ENCODE measurements around the gene GMPR2. TPM values are rescaled to one million over a fixed set of nuclear protein-coding genes. Genes with fewer than 3 reads are reported as not detected.

GMPR2 gene
- total RNA-seq (10 to 100 TPM; 30.0 to 42.2 TPM), polyA plus RNA-seq (ENCODE audit: insufficient read depth, low read depth, low replicate concordance) (49.9 TPM)
- long read RNA-seq, donor 1, transcript GMPR2-203 (10 exons, 1,652 nt) = minor isoform, 11 of 142 reads
- long read RNA-seq, donor 1, transcript GMPR2-207 (2 exons, 469 nt) = major isoform, 32 of 142 reads
- long read RNA-seq, donor 1, partial matches to known transcripts = 95 of 142 reads
- long read RNA-seq, donor 1, other reads (novel, unspliced or antisense) = 0 of 142 reads
- long read RNA-seq, donor 2, partial matches to known transcripts = 0 of 23 reads
- long read RNA-seq, donor 2, other reads (novel, unspliced or antisense) = 11 of 23 reads

DNA sequence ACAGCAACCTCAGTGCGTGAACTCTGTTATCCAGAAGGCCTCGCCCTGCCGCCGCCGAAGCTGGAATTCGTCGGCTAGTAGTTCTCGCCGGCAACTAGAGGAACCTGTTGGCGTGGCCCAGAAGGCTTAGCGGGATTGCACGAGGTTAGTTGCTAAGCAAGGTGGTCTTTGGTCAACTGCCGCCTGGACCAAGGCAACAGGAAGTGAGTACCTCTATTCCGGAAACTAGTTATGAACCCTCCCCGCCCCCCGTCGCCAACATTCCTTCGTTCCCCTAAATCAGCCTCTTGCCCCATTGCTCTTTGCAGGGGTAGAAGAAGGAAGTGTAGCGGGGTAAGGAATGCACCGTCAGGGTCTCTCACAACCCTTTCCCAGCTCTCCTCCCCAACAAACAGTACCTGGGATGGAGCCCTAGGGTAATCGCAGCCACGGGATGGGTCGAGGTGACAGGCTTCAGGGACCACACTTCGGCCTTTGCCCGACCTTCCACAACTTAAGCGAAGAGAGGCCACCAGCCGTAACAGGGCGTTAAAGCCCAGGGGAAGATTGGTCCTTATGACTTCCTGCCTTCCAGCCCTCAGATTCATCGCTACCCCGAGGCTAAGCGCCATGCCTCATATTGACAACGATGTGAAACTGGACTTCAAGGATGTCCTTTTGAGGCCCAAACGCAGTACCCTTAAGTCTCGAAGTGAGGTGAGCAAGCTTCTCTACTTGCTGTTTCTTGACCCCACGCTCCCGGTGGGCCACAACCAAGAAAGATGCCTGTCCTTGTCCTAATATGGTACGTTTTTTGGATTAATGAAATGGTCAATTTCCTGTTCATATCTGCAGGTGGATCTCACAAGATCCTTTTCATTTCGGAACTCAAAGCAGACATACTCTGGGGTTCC lies at the start of gene GMPR2:
Gene GMPR2 (plus strand): TSS at position 285 of the 893 bp plus-strand sequence. CDS start 325 bp downstream, at position 610.
- no peaks in the 10 kb centered on the region for H3K9me3 ChIP-seq
- intact Hi-C loops (cut with DNase I; ENCODE audit: low total_unique reads) = no loop called here
- no peaks in the 10 kb centered on the region for H3K27me3 ChIP-seq
- no peaks in the 10 kb centered on the region for H3K36me3 ChIP-seq (ENCODE audit: low read depth, missing control alignments)
- 2 to 3% methylated on average over 37 to 38 of the region's 38 CpGs for WGBS, 2 donors
- no peak for DNase-seq
- no peak for TF ChIP-seq POLR2A (IDR thresholded peaks at IDR 0.05)
- TF ChIP-seq, protein P1, sequence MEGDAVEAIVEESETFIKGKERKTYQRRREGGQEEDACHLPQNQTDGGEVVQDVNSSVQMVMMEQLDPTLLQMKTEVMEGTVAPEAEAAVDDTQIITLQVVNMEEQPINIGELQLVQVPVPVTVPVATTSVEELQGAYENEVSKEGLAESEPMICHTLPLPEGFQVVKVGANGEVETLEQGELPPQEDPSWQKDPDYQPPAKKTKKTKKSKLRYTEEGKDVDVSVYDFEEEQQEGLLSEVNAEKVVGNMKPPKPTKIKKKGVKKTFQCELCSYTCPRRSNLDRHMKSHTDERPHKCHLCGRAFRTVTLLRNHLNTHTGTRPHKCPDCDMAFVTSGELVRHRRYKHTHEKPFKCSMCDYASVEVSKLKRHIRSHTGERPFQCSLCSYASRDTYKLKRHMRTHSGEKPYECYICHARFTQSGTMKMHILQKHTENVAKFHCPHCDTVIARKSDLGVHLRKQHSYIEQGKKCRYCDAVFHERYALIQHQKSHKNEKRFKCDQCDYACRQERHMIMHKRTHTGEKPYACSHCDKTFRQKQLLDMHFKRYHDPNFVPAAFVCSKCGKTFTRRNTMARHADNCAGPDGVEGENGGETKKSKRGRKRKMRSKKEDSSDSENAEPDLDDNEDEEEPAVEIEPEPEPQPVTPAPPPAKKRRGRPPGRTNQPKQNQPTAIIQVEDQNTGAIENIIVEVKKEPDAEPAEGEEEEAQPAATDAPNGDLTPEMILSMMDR (IDR thresholded peaks at IDR 0.05) = no peak
- H3K4me1 ChIP-seq = peaks cover 19% of the 10 kb centered on the region
- H3K4me3 ChIP-seq = peak within 1 kb of the TSS; percentile 75 to 91
- peak within 1 kb of the TSS; percentile 72 to 82 for H3K27ac ChIP-seq

DNA sequence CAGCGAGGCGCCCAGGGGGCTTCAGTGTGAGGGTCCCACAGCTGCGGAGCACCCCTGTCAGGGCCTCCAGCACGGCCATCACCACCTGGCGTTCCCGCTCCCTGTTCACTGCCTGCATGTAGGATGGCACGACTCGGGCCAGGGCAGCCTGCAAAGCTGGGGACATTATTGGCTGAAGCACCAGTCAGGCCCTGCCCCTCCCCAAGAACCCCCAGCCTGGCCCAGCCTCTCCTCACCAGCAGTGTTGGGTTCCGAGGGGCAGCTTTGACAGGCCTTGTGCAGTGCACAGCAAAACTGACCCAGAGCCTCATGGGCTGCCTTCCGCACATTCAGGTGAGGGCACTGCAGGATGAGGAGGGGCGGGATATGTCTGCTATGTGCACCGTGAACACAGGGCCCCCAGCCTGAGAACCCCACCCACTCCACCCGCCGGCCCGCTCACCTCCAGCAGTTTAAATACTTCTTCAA lies 49.7 kb upstream of the GMPR2 start:
- intact Hi-C loops (cut with DNase I; ENCODE audit: low total_unique reads) = no loop called here
- peaks cover 7% of the 10 kb centered on the region for H3K4me1 ChIP-seq
- no peaks in the 10 kb centered on the region for H3K36me3 ChIP-seq (ENCODE audit: low read depth, missing control alignments)
- WGBS, 2 donors = 92 to 100% methylated on average over 4 to 15 of the region's 15 CpGs
- H3K9me3 ChIP-seq = no peaks in the 10 kb centered on the region
- no peaks in the 10 kb centered on the region for H3K27me3 ChIP-seq
- no peak overlapping the region for H3K27ac ChIP-seq
- TF ChIP-seq, protein P1 (IDR thresholded peaks at IDR 0.05) = no peak
- TF ChIP-seq POLR2A (IDR thresholded peaks at IDR 0.05) = no peak
- no peak overlapping the region for H3K4me3 ChIP-seq
- no peak for DNase-seq

DNA sequence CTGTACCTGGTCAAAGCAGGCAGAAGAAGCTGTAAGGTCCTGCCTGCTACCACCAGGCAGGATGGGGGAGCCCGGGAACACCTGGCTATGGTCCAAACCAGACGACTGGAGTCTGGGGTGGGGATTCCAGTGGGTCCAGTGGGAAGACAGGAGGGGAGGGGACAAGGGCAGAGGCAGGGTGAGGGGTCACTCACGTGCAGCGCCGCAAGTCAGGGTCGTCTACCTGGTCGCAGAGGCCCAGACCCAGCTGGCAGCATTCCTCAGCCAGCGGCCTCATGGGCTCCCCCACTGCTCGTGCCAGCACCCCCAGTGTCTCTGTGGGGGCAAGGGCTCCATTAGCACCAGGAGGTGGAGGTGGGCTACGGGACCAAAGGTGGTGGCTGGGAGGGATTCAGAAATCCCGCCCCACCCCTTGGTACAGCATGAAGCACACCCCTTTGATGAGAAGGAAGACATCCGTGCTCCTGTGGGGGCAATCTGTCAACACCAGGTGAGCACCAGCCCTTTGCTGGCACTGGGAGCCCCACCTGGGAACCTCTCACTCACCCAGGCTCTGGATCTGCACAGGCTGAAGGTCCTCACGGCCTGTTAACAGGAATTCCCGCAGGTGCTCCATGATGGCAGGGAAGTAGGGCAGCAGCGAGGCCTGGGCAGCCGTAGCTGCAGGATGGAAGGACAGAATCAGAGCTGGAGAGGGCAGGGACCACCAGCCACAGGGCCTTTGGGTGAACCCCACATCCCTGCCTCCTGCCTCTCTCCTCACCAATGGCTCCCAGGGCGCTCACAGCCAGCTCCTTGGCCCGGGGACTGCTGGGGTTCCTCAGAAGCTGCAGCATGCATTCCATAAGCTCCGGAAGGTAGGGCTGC lies 48.4 kb upstream of the GMPR2 start:
- 88 to 93% methylated on average over 5 to 19 of the region's 19 CpGs for WGBS, 2 donors
- Histone ChIP-seq H3K27ac (no peak overlapping the region), H3K9me3 (no peaks in the 10 kb centered on the region), H3K4me1 (peaks cover 9% of the 10 kb centered on the region), H3K27me3 (no peaks in the 10 kb centered on the region), H3K36me3 (ENCODE audit: low read depth, missing control alignments) (no peaks in the 10 kb centered on the region), H3K4me3 (no peak overlapping the region)
- intact Hi-C loops (cut with DNase I; ENCODE audit: low total_unique reads) = no loop called here
- TF ChIP-seq POLR2A (IDR thresholded peaks at IDR 0.05) = no peak
- TF ChIP-seq, protein P1 (IDR thresholded peaks at IDR 0.05) = no peak
- no peak for DNase-seq

DNA sequence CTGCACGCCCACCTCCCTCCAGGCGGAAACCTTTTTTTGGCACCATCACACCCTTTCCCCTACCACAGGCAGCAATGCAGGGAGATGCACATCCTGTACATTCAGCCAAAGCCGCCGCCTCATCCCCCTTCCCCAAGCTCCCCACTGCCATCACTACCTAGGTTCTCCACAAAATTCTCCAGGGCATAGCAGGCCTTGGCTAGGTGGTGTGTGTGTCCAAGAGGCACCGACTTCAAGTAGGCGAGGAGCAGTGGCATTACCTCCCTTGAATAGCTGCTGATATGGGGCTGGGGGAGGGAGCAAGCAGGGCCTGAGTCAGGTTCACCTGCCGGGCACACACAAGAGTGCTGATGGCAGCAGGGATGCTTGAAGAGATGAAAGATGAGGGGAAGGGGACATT lies 47.7 kb upstream of the GMPR2 start:
- H3K36me3 ChIP-seq (ENCODE audit: low read depth, missing control alignments) = no peaks in the 10 kb centered on the region
- intact Hi-C loops (cut with DNase I; ENCODE audit: low total_unique reads) = no loop called here
- H3K27me3 ChIP-seq = no peaks in the 10 kb centered on the region
- 86 to 96% methylated on average over 7 of the region's 7 CpGs for WGBS, 2 donors
- no peak overlapping the region for H3K27ac ChIP-seq
- TF ChIP-seq, protein P1 (IDR thresholded peaks at IDR 0.05) = no peak
- no peak for TF ChIP-seq POLR2A (IDR thresholded peaks at IDR 0.05)
- H3K4me3 ChIP-seq = no peak overlapping the region
- no peaks in the 10 kb centered on the region for H3K9me3 ChIP-seq
- no peak for DNase-seq
- H3K4me1 ChIP-seq = peaks cover 9% of the 10 kb centered on the region

All from testis (tissue), 5 donors.